Endothelial cell (in vitro differentiated cells): ENCODE results near the gene MUC4. TPM values are rescaled to one million over a fixed set of nuclear protein-coding genes. Genes with fewer than 3 reads are reported as not detected.

Source experiments
- DNase-seq: peaks from one replicate; pipeline ENCODE4 v3.0.0; 2021; ENCODE audit warnings: low spot score
- H3K27ac Mint-ChIP-seq: one replicate; pipeline ENCODE4 v1.8.0; 2021; ENCODE audit warnings: mixed read lengths, inconsistent platforms; ENCODE audit not compliant: unreplicated experiment
- H3K27me3 Mint-ChIP-seq: one replicate; pipeline ENCODE4 v1.8.0; 2021; ENCODE audit warnings: mild to moderate bottlenecking, moderate library complexity, mixed read lengths, inconsistent platforms; ENCODE audit not compliant: unreplicated experiment
- H3K36me3 Mint-ChIP-seq: one replicate; pipeline ENCODE4 v1.8.0; 2021; ENCODE audit warnings: mild to moderate bottlenecking, low read depth, mixed read lengths, inconsistent platforms; ENCODE audit not compliant: unreplicated experiment
- H3K4me1 Mint-ChIP-seq: one replicate; pipeline ENCODE4 v1.8.0; 2021; ENCODE audit warnings: mild to moderate bottlenecking, mixed read lengths, inconsistent platforms; ENCODE audit not compliant: unreplicated experiment
- H3K4me3 Mint-ChIP-seq: one replicate; pipeline ENCODE4 v1.8.0; 2021; ENCODE audit warnings: mild to moderate bottlenecking, mixed read lengths, inconsistent platforms; ENCODE audit not compliant: unreplicated experiment
- H3K9me3 Mint-ChIP-seq: one replicate; pipeline ENCODE4 v1.8.0; 2021; ENCODE audit warnings: mixed read lengths, inconsistent platforms; ENCODE audit not compliant: unreplicated experiment
- total RNA-seq: library from RNA; stranded (reverse); fragmentation: NEBNext Ultra II Directional; extraction: Animal tissue kit (Norgen Biotek cat#: 25700); gene quantifications from one replicate; pipeline ENCODE4 v1.2.1, GENCODE V29; 2021; ENCODE audit not compliant: unreplicated experiment
- TF ChIP-seq, protein P1 (sequence below): fragments of 200-600 bp; sonication (generic); IDR thresholded peaks from one replicate; pipeline ENCODE4 v1.5.0; 2021; ENCODE audit warnings: antibody characterized with exemption; ENCODE audit not compliant: unreplicated experiment

Gene MUC4
- total RNA-seq, 1 donor from 2014 or later = 0.05 TPM

- TF ChIP-seq, protein P1, sequence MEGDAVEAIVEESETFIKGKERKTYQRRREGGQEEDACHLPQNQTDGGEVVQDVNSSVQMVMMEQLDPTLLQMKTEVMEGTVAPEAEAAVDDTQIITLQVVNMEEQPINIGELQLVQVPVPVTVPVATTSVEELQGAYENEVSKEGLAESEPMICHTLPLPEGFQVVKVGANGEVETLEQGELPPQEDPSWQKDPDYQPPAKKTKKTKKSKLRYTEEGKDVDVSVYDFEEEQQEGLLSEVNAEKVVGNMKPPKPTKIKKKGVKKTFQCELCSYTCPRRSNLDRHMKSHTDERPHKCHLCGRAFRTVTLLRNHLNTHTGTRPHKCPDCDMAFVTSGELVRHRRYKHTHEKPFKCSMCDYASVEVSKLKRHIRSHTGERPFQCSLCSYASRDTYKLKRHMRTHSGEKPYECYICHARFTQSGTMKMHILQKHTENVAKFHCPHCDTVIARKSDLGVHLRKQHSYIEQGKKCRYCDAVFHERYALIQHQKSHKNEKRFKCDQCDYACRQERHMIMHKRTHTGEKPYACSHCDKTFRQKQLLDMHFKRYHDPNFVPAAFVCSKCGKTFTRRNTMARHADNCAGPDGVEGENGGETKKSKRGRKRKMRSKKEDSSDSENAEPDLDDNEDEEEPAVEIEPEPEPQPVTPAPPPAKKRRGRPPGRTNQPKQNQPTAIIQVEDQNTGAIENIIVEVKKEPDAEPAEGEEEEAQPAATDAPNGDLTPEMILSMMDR = no peak
- Mint-ChIP-seq H3K27ac (no peak overlapping the region), H3K4me1 (no peaks in the 10 kb centered on the region), H3K4me3 (no peak overlapping the region), H3K27me3 (peaks cover 21% of the 10 kb centered on the region), H3K9me3 (no peaks in the 10 kb centered on the region), H3K36me3 (no peaks in the 10 kb centered on the region)
- no peak for DNase-seq
Observed at GRCh38 chr3:195755791-195756676, 55.7 kb downstream of the MUC4 start.

DNA sequence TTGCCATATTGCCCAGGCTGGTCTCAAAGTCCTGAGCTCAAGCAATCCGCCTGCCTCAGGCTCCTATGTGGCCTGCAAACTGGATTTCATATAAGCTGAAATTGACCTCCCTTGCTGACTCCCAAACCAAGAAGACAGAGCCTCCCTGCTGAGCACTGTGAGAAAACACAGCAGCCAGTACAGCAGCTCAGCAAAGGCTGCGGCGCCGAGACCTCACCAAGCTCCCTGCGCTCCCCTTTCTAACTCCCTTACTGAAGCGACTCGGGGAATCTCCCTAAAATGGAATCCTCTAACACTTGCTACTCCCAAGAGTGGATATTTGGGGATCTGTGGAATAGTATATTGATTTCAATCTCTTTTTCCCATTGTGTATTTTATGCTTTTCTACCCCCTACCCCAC lies 56.3 kb downstream of the MUC4 start:
- Mint-ChIP-seq H3K27ac (no peak overlapping the region), H3K36me3 (no peaks in the 10 kb centered on the region), H3K4me3 (no peak overlapping the region), H3K27me3 (peaks cover 18% of the 10 kb centered on the region), H3K9me3 (no peaks in the 10 kb centered on the region), H3K4me1 (no peaks in the 10 kb centered on the region)
- TF ChIP-seq, protein P1 = no peak
- DNase-seq = no peak

GRCh38 chr3:195754906-195755305 lies 56.8 kb downstream of the MUC4 start:
- H3K27ac Mint-ChIP-seq = no peak overlapping the region
- DNase-seq = no peak
- H3K36me3 Mint-ChIP-seq = no peaks in the 10 kb centered on the region
- H3K4me3 Mint-ChIP-seq = no peak overlapping the region
- no peaks in the 10 kb centered on the region for H3K9me3 Mint-ChIP-seq
- H3K4me1 Mint-ChIP-seq = no peaks in the 10 kb centered on the region
- H3K27me3 Mint-ChIP-seq = peaks cover 13% of the 10 kb centered on the region
- TF ChIP-seq, protein P1 = no peak

DNA sequence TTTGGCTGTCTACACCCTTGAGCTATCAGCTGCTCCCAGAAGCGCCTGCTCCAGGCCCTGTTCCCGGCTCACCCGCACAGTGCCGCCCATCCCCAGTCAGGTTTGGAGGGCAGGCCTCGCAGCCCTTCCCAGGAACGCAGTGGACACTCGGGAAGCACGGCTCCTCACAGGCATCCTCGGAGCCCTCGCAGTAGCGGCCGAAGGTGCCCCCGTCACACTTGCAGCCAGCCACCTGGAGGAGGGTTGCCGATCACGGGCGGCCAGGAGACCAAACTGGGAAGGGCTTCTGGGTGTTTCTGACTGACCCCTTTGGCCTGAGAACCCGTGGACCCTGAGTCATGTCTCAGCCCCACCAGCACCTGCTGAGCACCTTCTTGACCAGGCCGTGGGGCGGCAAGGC lies 57.6 kb downstream of the MUC4 start:
- DNase-seq = no peak
- Mint-ChIP-seq H3K36me3 (no peaks in the 10 kb centered on the region), H3K4me1 (no peaks in the 10 kb centered on the region), H3K27me3 (peaks cover 10% of the 10 kb centered on the region), H3K9me3 (no peaks in the 10 kb centered on the region), H3K4me3 (no peak overlapping the region), H3K27ac (no peak overlapping the region)
- TF ChIP-seq, protein P1 = no peak

DNA sequence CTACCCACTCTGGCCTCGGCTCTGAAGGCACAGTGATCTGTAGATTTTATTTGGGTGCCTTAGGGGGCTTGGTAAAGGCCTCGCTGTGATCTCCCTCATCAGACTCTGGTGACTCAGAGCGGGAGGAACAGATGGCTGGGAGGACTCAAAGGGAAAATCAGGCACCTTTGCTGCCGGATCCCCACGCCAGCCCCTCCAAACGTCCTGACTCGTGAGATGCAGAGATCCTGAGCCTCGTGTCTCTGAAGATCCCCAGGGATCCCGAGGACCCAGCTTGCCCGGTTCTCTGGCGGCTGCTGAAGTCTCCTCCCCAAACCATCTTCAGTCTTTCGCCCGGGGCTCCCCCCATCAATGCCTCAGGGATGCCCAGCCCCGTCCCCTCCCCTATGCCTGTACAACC lies 58.1 kb downstream of the MUC4 start:
- H3K27ac Mint-ChIP-seq = no peak overlapping the region
- DNase-seq = no peak
- H3K4me3 Mint-ChIP-seq = no peak overlapping the region
- no peaks in the 10 kb centered on the region for H3K9me3 Mint-ChIP-seq
- H3K27me3 Mint-ChIP-seq = peaks cover 10% of the 10 kb centered on the region
- H3K36me3 Mint-ChIP-seq = no peaks in the 10 kb centered on the region
- peaks cover 4% of the 10 kb centered on the region for H3K4me1 Mint-ChIP-seq
- TF ChIP-seq, protein P1 = no peak
